H1 (cell line): ENCODE results near the gene PIMREG. TPM values are rescaled to one million over a fixed set of nuclear protein-coding genes. Genes with fewer than 3 reads are reported as not detected.

Experiments
- CREB1 ChIP-seq: IDR thresholded peaks from 2 replicates; pipeline ENCODE4 v1.6.1; 2012; ENCODE audit warnings: inconsistent platforms
- TCF12 ChIP-seq: IDR thresholded peaks from 2 replicates; pipeline ENCODE4 v1.6.1; 2011; ENCODE audit warnings: low read depth, mild to moderate bottlenecking, low read length
- polyA plus RNA-seq, 7 experiments: library from polyadenylated mRNA; depleted of rRNA in 3 of 7; stranded (reverse) in 5 of 7; unstranded in 2 of 7; fragments of >200 nt in 5 of 7; fragments of 200-250 nt in 2 of 7; gene quantifications; 1 replicate in 5 of 7; 2 replicates in 1 of 7; 4 replicates in 1 of 7; pipeline versions ENCODE4 v1.2.1 to v1.2.3, GENCODE V29; 2011 to 2013; ENCODE audit warnings: missing spikeins in 2 of 7, mixed read lengths in 2 of 7
- total RNA-seq: library from RNA; stranded (reverse); fragmentation: NEBNext Ultra II Directional; extraction: Animal tissue kit (Norgen Biotek cat#: 25700); gene quantifications from 2 replicates; pipeline ENCODE4 v1.2.1, GENCODE V29; 2021

PIMREG gene
- total and polyA plus RNA-seq, 2 of the 8 experiments (the other 6 are each of a cell fraction or from before 2014, with no cell fraction given): 133 to 148 TPM

GRCh38 chr17:6464446-6465041 is 20.3 kb downstream of the PIMREG start (continued):
- no peak for TF ChIP-seq CREB1
- no peak for TF ChIP-seq TCF12
